Keratinocyte (primary cell): ENCODE measurements around the gene TBC1D4. TPM values are rescaled to one million over a fixed set of nuclear protein-coding genes. Genes with fewer than 3 reads are reported as not detected.

Experiments
- DNase-seq: peaks from one replicate; pipeline ENCODE4 v3.0.0-alpha.2; 2011; ENCODE audit warnings: low read depth, missing footprints, low spot score
- FAIRE-seq: peaks from 2 replicates; lab custom pipeline; 2011; peaks lifted over from hg19 to GRCh38; lab: Jason Lieb, UNC
- H2AFZ ChIP-seq: 2 replicates; pipeline ENCODE4 v1.6.0; 2012; ENCODE audit warnings: low read length, control low read depth, inconsistent platforms; ENCODE audit not compliant: control insufficient read depth
- H3K27ac ChIP-seq: 2 replicates; pipeline ENCODE4 v1.5.1; 2011; ENCODE audit warnings: low read length; ENCODE audit not compliant: control insufficient read depth, insufficient read depth
- H3K27me3 ChIP-seq: 3 replicates; pipeline ENCODE4 v1.6.0; 2011; ENCODE audit warnings: low read length; ENCODE audit not compliant: control insufficient read depth, insufficient read depth; ENCODE audit errors: extremely low read depth
- H3K36me3 ChIP-seq, 2 experiments: 2 replicates in 1 of 2; 3 replicates in 1 of 2; pipeline ENCODE4 v1.5.1; 2011; ENCODE audit warnings: low read length in 2 of 2, mild to moderate bottlenecking in 1 of 2; ENCODE audit not compliant: control insufficient read depth in 2 of 2, insufficient read depth in 2 of 2; ENCODE audit errors: extremely low read depth in 1 of 2
- H3K4me1 ChIP-seq: 3 replicates; pipeline ENCODE4 v1.5.1; 2011; ENCODE audit warnings: low read length; ENCODE audit not compliant: control insufficient read depth, insufficient read depth; ENCODE audit errors: extremely low read depth
- H3K4me2 ChIP-seq: 3 replicates; pipeline ENCODE4 v1.6.0; 2011; ENCODE audit warnings: low read depth, low read length; ENCODE audit not compliant: control insufficient read depth, insufficient read depth; ENCODE audit errors: extremely low read depth
- H3K4me3 ChIP-seq, 3 experiments: fragments of 200-600 bp in 1 of 3; sonication (generic) in 1 of 3; 2 replicates in 2 of 3; 3 replicates in 1 of 3; pipeline ENCODE4 v1.5.1; 2011 to 2016; ENCODE audit warnings: low read length in 3 of 3, mild to moderate bottlenecking in 3 of 3, control low read depth in 2 of 3, inconsistent platforms in 1 of 3, low read depth in 1 of 3, mixed read lengths in 1 of 3, mixed run types in 1 of 3, moderate library complexity in 1 of 3; ENCODE audit not compliant: control insufficient read depth in 2 of 3, insufficient read depth in 2 of 3; ENCODE audit errors: extremely low read depth in 1 of 3
- H3K79me2 ChIP-seq: 2 replicates; pipeline ENCODE4 v1.6.0; 2012; ENCODE audit warnings: low read length; ENCODE audit not compliant: control insufficient read depth, insufficient read depth
- H3K9ac ChIP-seq: 3 replicates; pipeline ENCODE4 v1.6.0; 2011; ENCODE audit warnings: low read length; ENCODE audit not compliant: control insufficient read depth, insufficient read depth; ENCODE audit errors: extremely low read depth
- H3K9me1 ChIP-seq: 3 replicates; pipeline ENCODE4 v1.6.0; 2011; ENCODE audit warnings: low read length; ENCODE audit not compliant: control insufficient read depth, insufficient read depth; ENCODE audit errors: extremely low read depth
- H3K9me3 ChIP-seq: 2 replicates; pipeline ENCODE4 v1.5.1; 2012; ENCODE audit warnings: low read depth, low read length; ENCODE audit not compliant: control insufficient read depth
- H4K20me1 ChIP-seq: 3 replicates; pipeline ENCODE4 v1.6.0; 2011; ENCODE audit warnings: low read length; ENCODE audit not compliant: control insufficient read depth, insufficient read depth; ENCODE audit errors: extremely low read depth
- EZH2 ChIP-seq: IDR thresholded peaks from one replicate; pipeline ENCODE4 v1.6.1; 2012; ENCODE audit warnings: inconsistent platforms, mild to moderate bottlenecking, low read length, moderate library complexity
- dilution Hi-C: fragments of 300-500 bp; cut with MboI; formaldehyde crosslinking; loops from one replicate; pipeline ENCODE4 v1.7.0; 2020; ENCODE audit warnings: low sequenced_read_pairs; ENCODE audit not compliant: extremely low pct_ligation_motif_present
- polyA plus RNA-seq, 5 experiments: library from polyadenylated mRNA; depleted of rRNA in 3 of 5; stranded (reverse) in 3 of 5; stranded (forward) in 1 of 5; unstranded in 1 of 5; fragments of >200 nt; gene quantifications; 1 replicate in 1 of 5; 2 replicates in 3 of 5; 3 replicates in 1 of 5; pipeline versions ENCODE4 v1.2.1 to v1.2.3, GENCODE V29; 2011 to 2012; ENCODE audit warnings: missing spikeins in 2 of 5, low read depth in 1 of 5, low replicate concordance in 1 of 5
- TF ChIP-seq, protein P1 (sequence below), 3 experiments: IDR thresholded peaks in 1 of 3; conservative IDR thresholded peaks in 1 of 3; optimal IDR thresholded peaks in 1 of 3; 2 replicates in 2 of 3; 3 replicates in 1 of 3; pipeline versions ENCODE3 to v1.5.1; 2011; ENCODE audit warnings: low read length in 3 of 3, mild to moderate bottlenecking in 3 of 3, moderate library complexity in 2 of 3, control low read depth in 1 of 3, inconsistent platforms in 1 of 3; ENCODE audit not compliant: insufficient read depth in 2 of 3; ENCODE audit errors: extremely low read depth in 1 of 3

Gene TBC1D4
- polyA plus RNA-seq, 1 donor (not counting 4 experiments of a cell fraction or from before 2014, with no cell fraction given): 14.2 TPM

DNA sequence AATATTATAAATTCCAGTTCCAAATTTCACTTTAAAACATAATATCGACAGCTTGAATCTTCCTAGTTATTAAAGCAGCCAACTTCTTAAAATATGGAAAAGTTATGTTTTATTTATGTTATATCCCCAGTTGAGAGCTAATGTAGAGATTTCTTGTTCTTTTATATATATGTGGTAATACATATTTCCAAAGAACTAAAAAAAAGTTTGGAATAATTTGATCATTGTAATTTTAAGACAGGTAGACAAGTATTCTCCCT is 781 bp upstream of the TBC1D4 start:
- peak overlapping the region; percentile 46 for H3K27ac ChIP-seq
- H3K9me3 ChIP-seq: no peaks in the 10 kb centered on the region
- DNase-seq (no peak), FAIRE-seq (no peak)
- peak overlapping the region; percentile 78 to 84 (median 81) for H3K4me3 ChIP-seq
- peak overlapping the region; percentile 80 for H2AFZ ChIP-seq
- H3K79me2 ChIP-seq: peaks cover 29% of the 10 kb centered on the region
- peak overlapping the region; percentile 76 for H3K9ac ChIP-seq
- H3K36me3 ChIP-seq: no peaks in the 10 kb centered on the region
- H3K4me2 ChIP-seq: peak overlapping the region; percentile 67
- H3K4me1 ChIP-seq: peaks cover 26% of the 10 kb centered on the region
- TF ChIP-seq EZH2: no peak
- TF ChIP-seq, protein P1, sequence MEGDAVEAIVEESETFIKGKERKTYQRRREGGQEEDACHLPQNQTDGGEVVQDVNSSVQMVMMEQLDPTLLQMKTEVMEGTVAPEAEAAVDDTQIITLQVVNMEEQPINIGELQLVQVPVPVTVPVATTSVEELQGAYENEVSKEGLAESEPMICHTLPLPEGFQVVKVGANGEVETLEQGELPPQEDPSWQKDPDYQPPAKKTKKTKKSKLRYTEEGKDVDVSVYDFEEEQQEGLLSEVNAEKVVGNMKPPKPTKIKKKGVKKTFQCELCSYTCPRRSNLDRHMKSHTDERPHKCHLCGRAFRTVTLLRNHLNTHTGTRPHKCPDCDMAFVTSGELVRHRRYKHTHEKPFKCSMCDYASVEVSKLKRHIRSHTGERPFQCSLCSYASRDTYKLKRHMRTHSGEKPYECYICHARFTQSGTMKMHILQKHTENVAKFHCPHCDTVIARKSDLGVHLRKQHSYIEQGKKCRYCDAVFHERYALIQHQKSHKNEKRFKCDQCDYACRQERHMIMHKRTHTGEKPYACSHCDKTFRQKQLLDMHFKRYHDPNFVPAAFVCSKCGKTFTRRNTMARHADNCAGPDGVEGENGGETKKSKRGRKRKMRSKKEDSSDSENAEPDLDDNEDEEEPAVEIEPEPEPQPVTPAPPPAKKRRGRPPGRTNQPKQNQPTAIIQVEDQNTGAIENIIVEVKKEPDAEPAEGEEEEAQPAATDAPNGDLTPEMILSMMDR (optimal IDR thresholded peaks at IDR 0.05 in 1 of 3, IDR thresholded peaks at IDR 0.05 in 1 of 3, conservative IDR thresholded peaks at IDR 0.05 in 1 of 3; ENCODE audit: extremely low read depth in 1 of 3, insufficient read depth in 2 of 3, low read length in 3 of 3): no peak
- no peaks in the 10 kb centered on the region for H4K20me1 ChIP-seq
- no peaks in the 10 kb centered on the region for H3K27me3 ChIP-seq
- no peaks in the 10 kb centered on the region for H3K9me1 ChIP-seq
- dilution Hi-C loops: no loop called here

DNA sequence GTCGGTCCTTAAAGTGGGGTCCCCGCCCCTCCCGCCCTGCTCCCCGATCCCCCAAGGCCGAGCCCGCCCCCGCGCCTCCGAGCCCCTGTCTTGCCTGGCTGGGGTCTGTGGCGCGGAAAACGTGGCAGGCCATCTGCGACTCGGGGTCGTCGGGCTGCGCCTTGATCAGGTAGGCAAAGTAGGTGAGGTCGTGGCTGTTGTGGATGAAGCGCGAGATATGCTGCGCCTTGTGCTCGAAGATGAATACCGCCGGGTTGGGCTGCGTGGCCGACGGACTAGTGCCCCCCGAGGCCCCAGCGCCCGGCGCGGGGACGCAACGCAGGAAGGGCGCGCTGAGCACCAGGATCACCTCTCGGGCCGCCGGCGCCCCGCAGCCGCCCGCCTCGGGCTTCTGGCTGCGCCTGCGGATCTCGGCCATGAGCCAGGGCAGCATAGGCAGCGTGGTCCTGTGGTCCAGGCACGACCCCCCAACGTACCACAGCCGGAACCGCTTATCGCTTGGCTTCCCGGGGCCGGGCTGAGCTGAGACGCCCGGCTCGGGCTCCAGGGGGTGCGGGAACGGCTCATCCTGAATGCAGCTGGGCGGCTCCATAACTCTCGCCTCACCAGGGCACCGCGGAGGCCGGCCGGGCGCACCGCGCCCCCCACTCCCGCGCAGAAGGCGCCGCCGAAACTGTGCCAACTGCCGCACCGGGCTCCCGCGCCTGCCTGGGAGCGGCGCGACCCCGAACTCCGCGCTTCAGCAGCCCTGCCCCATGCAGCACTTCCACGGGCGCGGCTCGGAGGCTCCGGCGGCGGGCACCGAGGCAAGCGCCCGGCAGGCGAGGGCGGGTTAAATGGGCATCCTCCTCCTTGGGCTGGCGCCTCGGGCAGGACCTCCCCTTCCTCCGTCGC is 546 bp downstream of the TBC1D4 start:
- TF ChIP-seq, protein P1 (optimal IDR thresholded peaks at IDR 0.05 in 1 of 3, IDR thresholded peaks at IDR 0.05 in 1 of 3, conservative IDR thresholded peaks at IDR 0.05 in 1 of 3; ENCODE audit: extremely low read depth in 1 of 3, insufficient read depth in 2 of 3, low read length in 3 of 3): no peak
- no peak for TF ChIP-seq EZH2
- H3K27ac ChIP-seq: peak overlapping the region; percentile 51

More for the DNA sequence above, 546 bp downstream of the TBC1D4 start:
- Histone ChIP-seq H3K36me3 (no peaks in the 10 kb centered on the region), H3K27me3 (no peaks in the 10 kb centered on the region), H3K4me3 (peak overlapping the region; percentile 78 to 84 (median 81)), H3K9me3 (no peaks in the 10 kb centered on the region), H3K4me2 (peak overlapping the region; percentile 82), H3K79me2 (peaks cover 35% of the 10 kb centered on the region), H3K4me1 (peaks cover 26% of the 10 kb centered on the region), H2AFZ (peak overlapping the region; percentile 86), H4K20me1 (no peaks in the 10 kb centered on the region), H3K9ac (peak overlapping the region; percentile 76), H3K9me1 (no peaks in the 10 kb centered on the region)
- dilution Hi-C loops: no loop called here
- FAIRE-seq (no peak), DNase-seq (no peak)
